Tibial nerve (tissue), 4 donors: ENCODE measurements around the gene SLC4A11. TPM values are rescaled to one million over a fixed set of nuclear protein-coding genes. Genes with fewer than 3 reads are reported as not detected.

Experiments
- DNase-seq, 2 donors: peaks; one replicate each; pipeline ENCODE4 v3.0.0-alpha.2; 2019; ENCODE audit warnings: low spot score in 2 of 2
- H3K27ac ChIP-seq, 4 donors: fragments of 200-600 bp; sonication (generic) in 3 of 4; one replicate each; pipeline ENCODE4 v1.5.1; 2017 to 2019; ENCODE audit warnings: mild to moderate bottlenecking in 1 of 4
- H3K27me3 ChIP-seq, 2 donors: fragments of 200-600 bp; sonication (generic) in 1 of 2; one replicate each; pipeline versions ENCODE4 v1.5.1 to v1.6.0; 2017 to 2019
- H3K36me3 ChIP-seq, 3 donors: fragments of 200-600 bp; sonication (generic); one replicate each; pipeline ENCODE4 v1.5.1; 2018 to 2019
- H3K4me1 ChIP-seq, 4 donors: fragments of 200-600 bp; sonication (generic) in 3 of 4; one replicate each; pipeline ENCODE4 v1.5.1; 2017 to 2019
- H3K4me3 ChIP-seq, 4 donors: fragments of 200-600 bp; sonication (generic) in 3 of 4; one replicate each; pipeline ENCODE4 v1.5.1; 2017 to 2019; ENCODE audit warnings: mild to moderate bottlenecking in 1 of 4, moderate library complexity in 1 of 4
- H3K9me3 ChIP-seq, 4 donors: fragments of 200-600 bp; sonication (generic) in 3 of 4; one replicate each; pipeline ENCODE4 v1.5.1; 2017 to 2019
- EP300 ChIP-seq, 2 donors: sonication (generic); formaldehyde crosslinking; IDR thresholded peaks; one replicate each; pipeline ENCODE4 v1.6.1; 2017; ENCODE audit warnings: antibody characterized with exemption in 2 of 2, mild to moderate bottlenecking in 1 of 2
- POLR2A ChIP-seq, 2 donors: fragments of 450-650 bp; IDR thresholded peaks; one replicate each; pipeline ENCODE4 v1.6.1; 2017; ENCODE audit warnings: antibody characterized with exemption in 2 of 2, mild to moderate bottlenecking in 2 of 2, moderate library complexity in 2 of 2
- WGBS, 2 donors: methylation state at CpG; one replicate each; pipeline ENCODE4 v1.1.5; 2018; 5-methylcytosine and 5-hydroxymethylcytosine counted together
- total RNA-seq, 4 donors: library from RNA; depleted of rRNA; stranded (reverse); fragments of >200 nt; gene quantifications; one replicate each; pipeline ENCODE4 v1.1.0, GENCODE V29; 2016
- TF ChIP-seq, protein P1 (sequence below), 5 experiments: fragments of 200-600 bp in 3 of 5; fragments of 450-650 bp in 2 of 5; sonication (generic) in 3 of 5; IDR thresholded peaks; one replicate each; pipeline ENCODE4 v1.5.1; 2016 to 2019; ENCODE audit warnings: antibody characterized with exemption in 5 of 5, mild to moderate bottlenecking in 3 of 5, moderate library complexity in 2 of 5

The SLC4A11 gene
- total RNA-seq, 4 donors from 2014 or later: 0.21 to 0.78 TPM; not detected in 2

DNA sequence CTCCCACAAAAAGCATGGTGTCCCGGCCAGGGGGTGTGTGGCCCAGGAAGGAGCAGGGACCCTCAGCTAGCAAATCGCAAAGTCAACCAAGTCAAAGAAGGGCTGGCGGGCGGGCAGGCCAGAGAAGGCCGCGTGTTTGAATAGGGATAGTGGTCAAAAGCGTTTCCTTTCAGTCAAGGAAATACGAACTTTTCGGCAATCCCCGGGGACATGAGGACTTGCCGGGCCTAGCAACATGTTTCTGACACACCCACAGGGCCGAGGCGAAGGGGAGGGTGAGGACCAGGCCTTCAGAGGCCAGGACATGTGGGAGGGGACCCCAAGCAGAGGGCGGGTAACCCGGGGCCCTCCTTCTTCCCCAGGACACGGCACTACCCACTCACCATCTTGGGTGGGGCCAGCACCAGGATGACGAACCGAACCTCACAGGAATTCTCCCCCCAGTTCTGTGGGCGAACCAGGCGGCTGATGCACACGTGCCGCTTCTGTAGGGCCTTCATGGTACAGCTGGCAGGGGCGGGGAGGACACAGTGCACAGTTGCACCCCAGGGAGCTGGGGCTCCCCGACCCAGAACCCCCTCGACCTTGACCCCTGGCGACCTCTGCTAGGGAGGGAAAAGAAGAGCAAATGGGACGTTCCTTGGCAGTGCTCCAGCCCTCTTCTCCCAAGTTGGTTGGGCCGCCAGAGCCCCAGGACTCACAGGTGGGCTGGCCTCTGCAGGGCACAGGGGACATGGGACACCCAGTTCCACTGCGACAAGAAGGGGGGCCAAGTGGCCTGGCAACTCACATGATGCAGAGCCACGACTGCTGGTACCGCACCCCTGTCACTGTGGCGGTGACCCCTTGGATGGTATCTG lies 5.6 kb downstream of the SLC4A11 start:
- TF ChIP-seq, protein P1, sequence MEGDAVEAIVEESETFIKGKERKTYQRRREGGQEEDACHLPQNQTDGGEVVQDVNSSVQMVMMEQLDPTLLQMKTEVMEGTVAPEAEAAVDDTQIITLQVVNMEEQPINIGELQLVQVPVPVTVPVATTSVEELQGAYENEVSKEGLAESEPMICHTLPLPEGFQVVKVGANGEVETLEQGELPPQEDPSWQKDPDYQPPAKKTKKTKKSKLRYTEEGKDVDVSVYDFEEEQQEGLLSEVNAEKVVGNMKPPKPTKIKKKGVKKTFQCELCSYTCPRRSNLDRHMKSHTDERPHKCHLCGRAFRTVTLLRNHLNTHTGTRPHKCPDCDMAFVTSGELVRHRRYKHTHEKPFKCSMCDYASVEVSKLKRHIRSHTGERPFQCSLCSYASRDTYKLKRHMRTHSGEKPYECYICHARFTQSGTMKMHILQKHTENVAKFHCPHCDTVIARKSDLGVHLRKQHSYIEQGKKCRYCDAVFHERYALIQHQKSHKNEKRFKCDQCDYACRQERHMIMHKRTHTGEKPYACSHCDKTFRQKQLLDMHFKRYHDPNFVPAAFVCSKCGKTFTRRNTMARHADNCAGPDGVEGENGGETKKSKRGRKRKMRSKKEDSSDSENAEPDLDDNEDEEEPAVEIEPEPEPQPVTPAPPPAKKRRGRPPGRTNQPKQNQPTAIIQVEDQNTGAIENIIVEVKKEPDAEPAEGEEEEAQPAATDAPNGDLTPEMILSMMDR (IDR thresholded peaks at IDR 0.05): no peak
- no peak for TF ChIP-seq EP300 (IDR thresholded peaks at IDR 0.05)
- TF ChIP-seq POLR2A (IDR thresholded peaks at IDR 0.05): no peak
- peaks cover 0 to 9% (median 7%) of the 10 kb centered on the region in 4 donors for H3K4me1 ChIP-seq
- no peak for DNase-seq
- H3K27ac ChIP-seq: no peak overlapping the region
- 85% methylated on average over 23 to 32 of the region's 32 CpGs for WGBS, 2 donors
- H3K36me3 ChIP-seq: no peaks in the 10 kb centered on the region
- no peak overlapping the region for H3K4me3 ChIP-seq
- no peaks in the 10 kb centered on the region for H3K9me3 ChIP-seq
- peaks cover 0 to 41% of the 10 kb centered on the region in 2 donors for H3K27me3 ChIP-seq

DNA sequence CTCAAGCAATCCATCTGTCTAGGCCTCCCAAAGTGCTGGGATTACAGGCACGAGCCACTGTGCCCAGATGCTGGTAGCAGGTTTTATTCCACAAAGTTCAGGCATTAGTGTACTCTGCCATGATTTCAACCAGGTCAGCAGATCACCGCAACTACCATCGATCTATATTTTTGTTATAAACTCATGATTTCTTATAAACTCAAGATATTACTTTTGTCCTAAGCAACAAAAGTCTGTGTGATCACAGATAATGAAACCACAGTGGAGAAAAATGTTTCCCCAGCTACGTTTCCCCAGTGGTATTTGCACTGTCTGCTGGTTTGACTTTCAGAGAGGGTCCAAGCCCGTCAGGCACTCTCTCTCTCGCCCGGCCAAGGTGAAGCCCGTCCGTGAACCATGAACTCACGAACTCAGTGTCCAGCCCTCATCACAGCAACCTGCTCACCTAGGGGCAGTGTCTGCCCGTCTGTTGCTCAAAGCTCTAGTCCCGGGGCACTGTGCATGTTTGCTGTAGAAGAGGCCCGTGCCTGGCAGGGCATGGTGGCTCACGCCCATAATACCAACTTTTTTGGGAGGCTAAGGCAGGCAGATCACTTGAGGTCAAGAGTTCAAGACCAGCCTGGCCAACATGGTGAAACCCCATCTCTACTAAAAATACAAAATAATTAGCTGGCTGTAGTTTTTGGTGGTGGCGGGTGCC lies 7.0 kb downstream of the SLC4A11 start:
- Histone ChIP-seq H3K9me3 (no peaks in the 10 kb centered on the region), H3K27me3 (peaks cover 0 to 28% of the 10 kb centered on the region in 2 donors), H3K36me3 (peaks cover 0 to 6% (median 0%) of the 10 kb centered on the region in 3 donors), H3K4me1 (no peaks in the 10 kb centered on the region), H3K4me3 (no peak overlapping the region), H3K27ac (no peak overlapping the region)
- DNase-seq: no peak
- 82 to 87% methylated on average over 15 of the region's 15 CpGs for WGBS, 2 donors
- no peak for TF ChIP-seq POLR2A (IDR thresholded peaks at IDR 0.05)

DNA sequence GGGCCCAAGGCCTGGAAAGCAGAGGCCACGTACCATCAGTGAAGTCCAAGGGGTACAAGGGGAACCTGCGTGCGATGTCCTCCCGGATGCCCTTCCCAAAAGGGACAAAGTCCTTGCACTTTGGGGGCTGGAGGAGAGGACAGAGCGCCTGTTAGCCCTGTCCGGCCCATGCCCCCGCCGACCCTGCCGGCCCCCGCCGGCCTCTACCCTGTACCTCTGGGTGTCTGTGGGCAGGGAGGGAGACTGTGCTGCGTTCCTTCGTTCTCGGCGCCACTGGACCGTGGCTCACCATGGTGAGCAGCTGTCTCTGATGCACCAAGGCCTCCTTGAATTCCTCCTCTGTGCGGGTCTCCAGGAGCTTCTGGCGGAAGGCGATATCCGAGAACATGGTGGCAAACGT lies 7.9 kb downstream of the SLC4A11 start:
- no peak for DNase-seq

DNA sequence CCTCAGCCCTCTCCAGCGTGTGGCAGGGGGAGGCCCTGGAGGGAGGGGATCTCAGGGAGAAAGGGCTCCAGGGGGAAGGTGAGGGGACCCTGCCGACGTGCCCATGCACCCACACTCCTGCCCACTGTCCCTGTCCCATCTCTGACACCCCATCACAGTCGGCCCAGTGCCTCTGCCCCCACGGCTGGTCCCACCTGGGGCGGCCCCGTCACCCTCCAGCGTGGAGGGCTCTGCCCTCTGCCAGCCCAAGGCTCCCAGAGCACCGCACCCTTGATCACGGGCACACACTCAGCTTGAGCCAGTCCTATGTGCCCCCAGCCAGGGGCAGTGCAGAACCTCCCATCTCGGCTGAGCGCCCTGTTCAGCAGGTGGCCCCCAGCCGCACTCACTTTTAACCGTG lies 9.2 kb downstream of the SLC4A11 start:
- Histone ChIP-seq H3K36me3 (peaks cover 0 to 20% (median 0%) of the 10 kb centered on the region in 3 donors), H3K27ac (no peak overlapping the region), H3K4me1 (no peaks in the 10 kb centered on the region), H3K9me3 (no peaks in the 10 kb centered on the region), H3K4me3 (no peak overlapping the region), H3K27me3 (peaks cover 0 to 7% of the 10 kb centered on the region in 2 donors)
- 89 to 91% methylated on average over 9 to 11 of the region's 14 CpGs for WGBS, 2 donors
- DNase-seq: no peak
- no peak for TF ChIP-seq EP300 (IDR thresholded peaks at IDR 0.05)
- TF ChIP-seq, protein P1 (IDR thresholded peaks at IDR 0.05): no peak
- TF ChIP-seq POLR2A (IDR thresholded peaks at IDR 0.05): no peak

More for the DNA sequence above, 7.9 kb downstream of the SLC4A11 start:
- no peak overlapping the region for H3K4me3 ChIP-seq
- peaks cover 0 to 14% (median 0%) of the 10 kb centered on the region in 3 donors for H3K36me3 ChIP-seq
- no peaks in the 10 kb centered on the region for H3K9me3 ChIP-seq
- TF ChIP-seq POLR2A (IDR thresholded peaks at IDR 0.05) (no peak), EP300 (IDR thresholded peaks at IDR 0.05) (no peak)
- TF ChIP-seq, protein P1 (IDR thresholded peaks at IDR 0.05): no peak
- H3K27me3 ChIP-seq: peaks cover 0 to 18% of the 10 kb centered on the region in 2 donors
- H3K27ac ChIP-seq: no peak overlapping the region
- 90 to 93% methylated on average over 16 to 21 of the region's 21 CpGs for WGBS, 2 donors
- no peaks in the 10 kb centered on the region for H3K4me1 ChIP-seq

DNA sequence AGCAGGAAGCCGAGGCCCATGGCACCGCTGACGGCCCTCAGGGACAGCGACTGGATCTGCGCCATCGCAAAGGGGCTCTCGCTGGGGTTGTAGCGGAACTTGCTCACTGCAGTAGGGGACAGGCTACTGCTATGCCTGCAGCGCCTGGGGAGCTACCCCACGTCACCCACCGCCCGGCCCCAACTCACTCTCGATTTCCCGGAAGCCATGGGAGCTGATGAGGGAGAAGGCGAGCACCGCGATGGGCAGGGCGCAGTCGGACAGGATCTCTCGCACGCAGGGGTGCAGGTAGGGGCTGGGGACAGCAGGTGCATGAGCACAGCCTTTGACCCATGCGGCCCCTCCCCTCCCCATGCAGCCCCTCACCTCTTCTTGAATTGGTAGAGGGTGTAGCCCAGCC lies 9.8 kb downstream of the SLC4A11 start:
- no peak for DNase-seq
- Histone ChIP-seq H3K27me3 (peaks cover 0 to 1% of the 10 kb centered on the region in 2 donors), H3K4me3 (no peak overlapping the region), H3K36me3 (peaks cover 0 to 27% (median 0%) of the 10 kb centered on the region in 3 donors), H3K9me3 (no peaks in the 10 kb centered on the region), H3K27ac (no peak overlapping the region), H3K4me1 (no peaks in the 10 kb centered on the region)
- TF ChIP-seq, protein P1 (IDR thresholded peaks at IDR 0.05): no peak
- TF ChIP-seq EP300 (IDR thresholded peaks at IDR 0.05): no peak
- no peak for TF ChIP-seq POLR2A (IDR thresholded peaks at IDR 0.05)
- WGBS, 2 donors: 88 to 95% methylated on average over 8 to 16 of the region's 22 CpGs
